ENCODE data around the gene EFEMP2. TPM values are rescaled to one million over a fixed set of nuclear protein-coding genes. Genes with fewer than 3 reads are reported as not detected.

EFEMP2 gene
- total RNA-seq, 1 experiment from 2014 or later = 23.7 TPM

DNA sequence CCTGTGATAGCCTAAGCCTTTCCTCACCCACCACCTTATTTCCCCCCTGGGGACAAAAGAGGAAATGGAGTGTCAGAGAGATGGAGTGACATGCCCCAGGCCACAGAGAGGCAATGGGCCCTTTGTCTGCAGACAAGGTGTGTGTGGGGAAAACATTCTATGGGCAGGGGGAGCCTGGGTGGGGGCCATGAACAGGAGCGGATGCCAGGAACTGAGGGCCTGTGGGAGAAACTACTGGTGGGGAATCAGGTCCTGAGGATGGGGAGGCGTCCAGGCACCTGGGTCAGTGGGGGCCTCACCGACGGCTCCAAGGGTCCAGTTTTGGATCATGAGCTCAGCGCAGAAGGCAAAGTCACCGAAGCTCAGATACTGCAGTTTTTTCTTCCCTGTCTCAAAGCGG, 12.6 kb upstream of the EFEMP2 start:
- Histone ChIP-seq H3K9me3 (ENCODE audit: control insufficient read depth, insufficient read depth, low read depth, low read length) (no peaks in the 10 kb centered on the region), H3K27me3 (ENCODE audit: control insufficient read depth, insufficient read depth, low read length) (no peaks in the 10 kb centered on the region), H3K36me3 (ENCODE audit: control insufficient read depth, insufficient read depth, low read length) (peaks cover 4% of the 10 kb centered on the region; the same call in 1 of the 2 replicates), H3K27ac (ENCODE audit: low read length) (no peak overlapping the region), H3K4me3 (ENCODE audit: low read depth in 2 of 2, low read length in 2 of 2) (no peak overlapping the region), H3K4me1 (ENCODE audit: control insufficient read depth, insufficient read depth, low read length) (peaks cover 37% of the 10 kb centered on the region)
- DNase-seq (ENCODE audit: low read depth, low spot score) = no peak
- ChIA-PET POLR2A (interaction anchor here (0.6 to 1.1 kb wide), 3 partner anchors 8 to 27 kb away, joined by 3 to 9 read pairs (median 4); no protein-coding TSS in a partner anchor), CTCF (interaction anchor here (0.5 to 2.1 kb wide), 17 partner anchors 11 to 232 kb away, joined by 3 to 14 read pairs (median 5); partner anchors contain the start of genes KAT5 and MUS81)
- intact Hi-C loops (cut with micrococcal nuclease; ENCODE audit: unreplicated experiment) (no loop called here), in situ Hi-C loops (cut with HindIII; ENCODE audit: low pct_unique_long_range_greater_than_20kb, low sequenced_read_pairs) (no loop called here)
- no peak for ATAC-seq
- TF ChIP-seq TCF7L2 (IDR thresholded peaks at IDR 0.05; ENCODE audit: low read depth, low read length) (no peak), SIN3A (IDR thresholded peaks at IDR 0.05; ENCODE audit: borderline replicate concordance, insufficient read depth, low read depth, low read length) (no peak), POLR2AphosphoS5 (IDR thresholded peaks at IDR 0.05; ENCODE audit: low read depth, low read length) (no peak)
- TF ChIP-seq, protein P1, sequence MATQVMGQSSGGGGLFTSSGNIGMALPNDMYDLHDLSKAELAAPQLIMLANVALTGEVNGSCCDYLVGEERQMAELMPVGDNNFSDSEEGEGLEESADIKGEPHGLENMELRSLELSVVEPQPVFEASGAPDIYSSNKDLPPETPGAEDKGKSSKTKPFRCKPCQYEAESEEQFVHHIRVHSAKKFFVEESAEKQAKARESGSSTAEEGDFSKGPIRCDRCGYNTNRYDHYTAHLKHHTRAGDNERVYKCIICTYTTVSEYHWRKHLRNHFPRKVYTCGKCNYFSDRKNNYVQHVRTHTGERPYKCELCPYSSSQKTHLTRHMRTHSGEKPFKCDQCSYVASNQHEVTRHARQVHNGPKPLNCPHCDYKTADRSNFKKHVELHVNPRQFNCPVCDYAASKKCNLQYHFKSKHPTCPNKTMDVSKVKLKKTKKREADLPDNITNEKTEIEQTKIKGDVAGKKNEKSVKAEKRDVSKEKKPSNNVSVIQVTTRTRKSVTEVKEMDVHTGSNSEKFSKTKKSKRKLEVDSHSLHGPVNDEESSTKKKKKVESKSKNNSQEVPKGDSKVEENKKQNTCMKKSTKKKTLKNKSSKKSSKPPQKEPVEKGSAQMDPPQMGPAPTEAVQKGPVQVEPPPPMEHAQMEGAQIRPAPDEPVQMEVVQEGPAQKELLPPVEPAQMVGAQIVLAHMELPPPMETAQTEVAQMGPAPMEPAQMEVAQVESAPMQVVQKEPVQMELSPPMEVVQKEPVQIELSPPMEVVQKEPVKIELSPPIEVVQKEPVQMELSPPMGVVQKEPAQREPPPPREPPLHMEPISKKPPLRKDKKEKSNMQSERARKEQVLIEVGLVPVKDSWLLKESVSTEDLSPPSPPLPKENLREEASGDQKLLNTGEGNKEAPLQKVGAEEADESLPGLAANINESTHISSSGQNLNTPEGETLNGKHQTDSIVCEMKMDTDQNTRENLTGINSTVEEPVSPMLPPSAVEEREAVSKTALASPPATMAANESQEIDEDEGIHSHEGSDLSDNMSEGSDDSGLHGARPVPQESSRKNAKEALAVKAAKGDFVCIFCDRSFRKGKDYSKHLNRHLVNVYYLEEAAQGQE (IDR thresholded peaks at IDR 0.05; ENCODE audit: insufficient read depth in 1 of 2, low read depth in 2 of 2, low read length in 1 of 2) = no peak
- TF ChIP-seq, protein P2, sequence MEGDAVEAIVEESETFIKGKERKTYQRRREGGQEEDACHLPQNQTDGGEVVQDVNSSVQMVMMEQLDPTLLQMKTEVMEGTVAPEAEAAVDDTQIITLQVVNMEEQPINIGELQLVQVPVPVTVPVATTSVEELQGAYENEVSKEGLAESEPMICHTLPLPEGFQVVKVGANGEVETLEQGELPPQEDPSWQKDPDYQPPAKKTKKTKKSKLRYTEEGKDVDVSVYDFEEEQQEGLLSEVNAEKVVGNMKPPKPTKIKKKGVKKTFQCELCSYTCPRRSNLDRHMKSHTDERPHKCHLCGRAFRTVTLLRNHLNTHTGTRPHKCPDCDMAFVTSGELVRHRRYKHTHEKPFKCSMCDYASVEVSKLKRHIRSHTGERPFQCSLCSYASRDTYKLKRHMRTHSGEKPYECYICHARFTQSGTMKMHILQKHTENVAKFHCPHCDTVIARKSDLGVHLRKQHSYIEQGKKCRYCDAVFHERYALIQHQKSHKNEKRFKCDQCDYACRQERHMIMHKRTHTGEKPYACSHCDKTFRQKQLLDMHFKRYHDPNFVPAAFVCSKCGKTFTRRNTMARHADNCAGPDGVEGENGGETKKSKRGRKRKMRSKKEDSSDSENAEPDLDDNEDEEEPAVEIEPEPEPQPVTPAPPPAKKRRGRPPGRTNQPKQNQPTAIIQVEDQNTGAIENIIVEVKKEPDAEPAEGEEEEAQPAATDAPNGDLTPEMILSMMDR (IDR thresholded peaks at IDR 0.05) = no peak
- no TSS peak for BruUV-seq (replicated peaks)

DNA sequence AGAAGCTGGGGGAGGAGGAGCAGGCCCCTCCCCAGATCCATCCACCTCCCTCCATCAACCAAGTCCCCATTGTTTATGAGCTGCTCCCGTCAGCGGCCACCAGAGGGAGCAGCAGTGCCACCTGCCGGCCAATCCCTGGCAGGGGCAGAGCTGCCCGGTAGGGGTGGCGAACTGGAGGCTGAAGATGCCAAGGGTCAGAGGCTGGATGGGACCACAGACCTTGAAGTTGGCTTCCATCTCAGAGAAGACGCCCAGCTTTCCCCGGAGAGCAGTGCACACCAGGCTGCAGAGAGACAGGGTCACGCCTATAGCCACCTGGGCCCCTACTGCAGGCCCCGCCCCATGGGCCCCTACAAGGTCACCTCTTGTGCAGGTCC, 12.1 kb upstream of the EFEMP2 start:
- intact Hi-C loops (cut with micrococcal nuclease; ENCODE audit: unreplicated experiment) (no loop called here), in situ Hi-C loops (cut with HindIII; ENCODE audit: low pct_unique_long_range_greater_than_20kb, low sequenced_read_pairs) (no loop called here)
- DNase-seq (ENCODE audit: low read depth, low spot score) (no peak), ATAC-seq (peak; percentile 41)
- no peaks in the 10 kb centered on the region for H3K27me3 ChIP-seq (ENCODE audit: control insufficient read depth, insufficient read depth, low read length)
- ChIA-PET POLR2A (interaction anchor here (0.5 to 1.1 kb wide), 5 partner anchors 8 to 79 kb away, joined by 3 to 9 read pairs (median 4); partner anchors contain the start of gene MUS81), CTCF (interaction anchor here (0.5 to 2.1 kb wide), 19 partner anchors 11 to 172 kb away, joined by 3 to 14 read pairs (median 5); partner anchors contain the start of genes KAT5 and MUS81)
- TF ChIP-seq, protein P1 (IDR thresholded peaks at IDR 0.05; ENCODE audit: insufficient read depth in 1 of 2, low read depth in 2 of 2, low read length in 1 of 2) = no peak
- TF ChIP-seq SIN3A (IDR thresholded peaks at IDR 0.05; ENCODE audit: borderline replicate concordance, insufficient read depth, low read depth, low read length) (no peak), POLR2AphosphoS5 (IDR thresholded peaks at IDR 0.05; ENCODE audit: low read depth, low read length) (peak; percentile 49; the same call in 1 of the 2 replicates), TCF7L2 (IDR thresholded peaks at IDR 0.05; ENCODE audit: low read depth, low read length) (no peak)
- TF ChIP-seq, protein P2 (IDR thresholded peaks at IDR 0.05) = peak; percentile 100
- no peak overlapping the region for H3K27ac ChIP-seq (ENCODE audit: low read length)
- H3K4me1 ChIP-seq (ENCODE audit: control insufficient read depth, insufficient read depth, low read length) = peaks cover 33% of the 10 kb centered on the region
- BruUV-seq (replicated peaks) = no TSS peak
- H3K36me3 ChIP-seq (ENCODE audit: control insufficient read depth, insufficient read depth, low read length) = peaks cover 4% of the 10 kb centered on the region; the same call in 1 of the 2 replicates
- no peak overlapping the region for H3K4me3 ChIP-seq (ENCODE audit: low read depth in 2 of 2, low read length in 2 of 2)
- no peaks in the 10 kb centered on the region for H3K9me3 ChIP-seq (ENCODE audit: control insufficient read depth, insufficient read depth, low read depth, low read length)

Data from Panc1 (cell line).